OCI-LY7 (cell line): ENCODE results near the gene HGS.

Experiments used
- EZH2phosphoT487 ChIP-seq: fragments of 200-600 bp; sonication (generic); IDR thresholded peaks from 2 replicates; pipeline ENCODE4 v1.6.1; 2018; ENCODE audit warnings: low read depth, borderline replicate concordance, mild to moderate bottlenecking, mixed run types, antibody characterized with exemption, low read length, moderate library complexity, mixed read lengths
- TF ChIP-seq, protein P1 (sequence below): fragments of 200-600 bp; sonication (generic); conservative IDR thresholded peaks from 2 replicates; pipeline ENCODE4 v1.5.1; 2014; ENCODE audit warnings: mild to moderate bottlenecking, antibody characterized with exemption, low read length, moderate library complexity, mixed read lengths

DNA sequence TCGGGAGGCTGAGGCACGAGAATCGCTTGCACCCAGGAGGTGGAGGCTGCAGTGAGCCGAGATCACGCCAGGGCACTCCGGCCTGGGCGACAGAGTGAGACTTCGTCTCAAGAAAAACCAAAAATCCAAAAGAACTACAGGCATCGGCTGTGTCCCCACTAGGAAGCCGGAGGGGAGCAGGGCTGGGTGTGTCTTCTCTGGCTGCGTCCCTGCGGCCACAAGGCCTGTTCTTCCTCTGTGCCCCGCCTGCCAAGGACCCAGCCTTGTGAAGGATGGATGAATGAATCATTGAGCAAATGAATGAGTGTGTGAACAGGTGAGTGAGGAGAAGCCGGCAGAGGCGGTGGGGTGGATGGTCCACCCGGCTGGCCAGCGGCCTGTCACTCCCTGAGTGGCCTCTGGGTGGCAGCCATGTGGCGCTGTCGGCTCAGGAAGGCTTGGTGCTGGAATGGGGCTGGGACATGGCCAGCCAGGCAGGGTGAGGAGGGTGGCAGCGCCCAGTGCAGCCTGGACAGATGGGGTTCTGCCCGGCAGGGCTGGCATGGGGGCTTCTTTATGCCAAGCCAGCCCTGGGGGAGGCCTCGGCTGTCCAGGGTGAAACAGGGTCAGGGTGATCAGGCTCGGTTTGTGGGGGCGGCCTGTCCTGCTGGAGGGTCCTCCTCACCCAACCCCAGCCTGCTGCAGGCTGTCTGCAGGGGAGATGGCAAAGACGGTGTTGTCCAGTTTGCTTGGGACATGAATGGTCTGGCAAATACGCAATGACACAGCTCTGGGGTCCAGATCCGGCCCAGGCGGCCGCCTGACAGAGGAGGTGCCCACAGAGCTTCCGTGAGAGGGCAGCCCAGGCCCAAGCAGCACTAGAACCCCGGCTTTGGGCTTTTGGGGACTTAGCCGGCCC lies 49.9 kb downstream of the HGS start:
- TF ChIP-seq, protein P1, sequence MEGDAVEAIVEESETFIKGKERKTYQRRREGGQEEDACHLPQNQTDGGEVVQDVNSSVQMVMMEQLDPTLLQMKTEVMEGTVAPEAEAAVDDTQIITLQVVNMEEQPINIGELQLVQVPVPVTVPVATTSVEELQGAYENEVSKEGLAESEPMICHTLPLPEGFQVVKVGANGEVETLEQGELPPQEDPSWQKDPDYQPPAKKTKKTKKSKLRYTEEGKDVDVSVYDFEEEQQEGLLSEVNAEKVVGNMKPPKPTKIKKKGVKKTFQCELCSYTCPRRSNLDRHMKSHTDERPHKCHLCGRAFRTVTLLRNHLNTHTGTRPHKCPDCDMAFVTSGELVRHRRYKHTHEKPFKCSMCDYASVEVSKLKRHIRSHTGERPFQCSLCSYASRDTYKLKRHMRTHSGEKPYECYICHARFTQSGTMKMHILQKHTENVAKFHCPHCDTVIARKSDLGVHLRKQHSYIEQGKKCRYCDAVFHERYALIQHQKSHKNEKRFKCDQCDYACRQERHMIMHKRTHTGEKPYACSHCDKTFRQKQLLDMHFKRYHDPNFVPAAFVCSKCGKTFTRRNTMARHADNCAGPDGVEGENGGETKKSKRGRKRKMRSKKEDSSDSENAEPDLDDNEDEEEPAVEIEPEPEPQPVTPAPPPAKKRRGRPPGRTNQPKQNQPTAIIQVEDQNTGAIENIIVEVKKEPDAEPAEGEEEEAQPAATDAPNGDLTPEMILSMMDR: peak; percentile 95
- TF ChIP-seq EZH2phosphoT487: no peak
